ENCODE measurements around the gene SUSD2.

DNA sequence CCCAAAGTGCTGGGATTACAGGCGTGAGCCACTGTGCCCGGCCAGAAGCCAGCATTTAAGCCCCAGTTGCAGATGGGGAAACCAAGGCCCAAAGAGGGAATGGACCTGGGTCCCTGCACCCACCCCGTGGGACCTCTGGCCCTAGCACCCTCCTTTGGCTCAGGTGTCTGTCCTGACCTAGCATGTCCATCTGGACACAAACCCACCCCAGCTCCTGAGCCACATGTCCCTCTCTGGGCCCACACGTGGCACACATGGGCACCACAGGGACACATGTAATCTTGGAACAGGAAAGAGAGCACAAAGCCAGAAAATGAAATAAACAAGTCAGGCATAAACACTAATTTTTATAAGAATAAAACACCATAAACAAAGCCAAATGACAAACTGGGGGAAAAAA lies 54.0 kb downstream of the SUSD2 start:
- no peak for TF ChIP-seq CTCF (IDR thresholded peaks at IDR 0.05)
- no peak for TF ChIP-seq POLR2A (IDR thresholded peaks at IDR 0.05)

Data from Peyer's patch (tissue), 4 donors.